Liver (tissue), 3 donors: ENCODE data around the gene KCNA2.

Source experiments
- CTCF ChIP-seq: fragments of 150-350 bp; IDR thresholded peaks from 2 replicates; pipeline ENCODE4 v1.5.1; 2017; ENCODE audit warnings: improper control_type of control experiment, low read depth, low read length; ENCODE audit not compliant: missing input control
- EGR1 ChIP-seq, 2 donors: IDR thresholded peaks; 2 replicates each; pipeline ENCODE4 v1.6.1; 2016 to 2018; ENCODE audit warnings: antibody characterized with exemption in 2 of 2, low read depth in 2 of 2
- MAX ChIP-seq: IDR thresholded peaks from 2 replicates; pipeline ENCODE4 v1.6.1; 2016; ENCODE audit warnings: antibody characterized with exemption
- REST ChIP-seq: IDR thresholded peaks from 2 replicates; pipeline ENCODE4 v1.6.1; 2016; ENCODE audit warnings: antibody characterized with exemption, mild to moderate bottlenecking
- donor health status: healthy.
- donor health status: healthy.

GRCh38 chr1:110570901-110571300 is 35.3 kb downstream of the KCNA2 start:
- TF ChIP-seq MAX (no peak), CTCF (no peak), EGR1 (IDR thresholded peaks at IDR 0.05; ENCODE audit: low read depth in 2 of 2) (no peak), REST (no peak)
